ENCODE measurements around the gene MFSD1.

DNA sequence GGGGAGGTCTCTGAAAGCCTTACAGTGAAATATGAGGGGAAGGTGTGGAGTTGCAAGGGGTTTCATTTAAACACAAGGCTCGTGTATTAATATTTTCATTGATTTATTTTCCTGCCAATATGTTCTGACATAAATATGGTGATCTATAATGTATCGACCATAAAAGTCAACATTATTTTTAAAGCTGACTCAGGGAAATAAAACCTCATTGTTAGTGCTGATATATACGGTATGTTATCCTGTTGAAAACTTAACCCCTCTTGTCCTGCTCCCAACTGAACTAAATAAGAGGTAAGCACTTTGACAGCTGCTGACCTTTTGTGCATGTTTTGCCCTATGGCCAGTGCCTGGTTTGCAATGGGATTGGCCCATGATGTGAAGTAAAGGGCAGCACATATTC, 47.9 kb downstream of the MFSD1 start:
- TF ChIP-seq JUND (IDR thresholded peaks at IDR 0.05; ENCODE audit: low read length) = no peak
- TF ChIP-seq, protein P1, sequence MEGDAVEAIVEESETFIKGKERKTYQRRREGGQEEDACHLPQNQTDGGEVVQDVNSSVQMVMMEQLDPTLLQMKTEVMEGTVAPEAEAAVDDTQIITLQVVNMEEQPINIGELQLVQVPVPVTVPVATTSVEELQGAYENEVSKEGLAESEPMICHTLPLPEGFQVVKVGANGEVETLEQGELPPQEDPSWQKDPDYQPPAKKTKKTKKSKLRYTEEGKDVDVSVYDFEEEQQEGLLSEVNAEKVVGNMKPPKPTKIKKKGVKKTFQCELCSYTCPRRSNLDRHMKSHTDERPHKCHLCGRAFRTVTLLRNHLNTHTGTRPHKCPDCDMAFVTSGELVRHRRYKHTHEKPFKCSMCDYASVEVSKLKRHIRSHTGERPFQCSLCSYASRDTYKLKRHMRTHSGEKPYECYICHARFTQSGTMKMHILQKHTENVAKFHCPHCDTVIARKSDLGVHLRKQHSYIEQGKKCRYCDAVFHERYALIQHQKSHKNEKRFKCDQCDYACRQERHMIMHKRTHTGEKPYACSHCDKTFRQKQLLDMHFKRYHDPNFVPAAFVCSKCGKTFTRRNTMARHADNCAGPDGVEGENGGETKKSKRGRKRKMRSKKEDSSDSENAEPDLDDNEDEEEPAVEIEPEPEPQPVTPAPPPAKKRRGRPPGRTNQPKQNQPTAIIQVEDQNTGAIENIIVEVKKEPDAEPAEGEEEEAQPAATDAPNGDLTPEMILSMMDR (IDR thresholded peaks at IDR 0.05; ENCODE audit: control extremely low read depth in 1 of 3, insufficient read depth in 1 of 3, low read depth in 1 of 3, low read length in 3 of 3) = no peak
- no peak for TF ChIP-seq ZNF274 (IDR thresholded peaks at IDR 0.05; ENCODE audit: borderline replicate concordance, extremely low read depth, low read length)
- no peak for TF ChIP-seq CHD2 (IDR thresholded peaks at IDR 0.05; ENCODE audit: low read length)
- no peak for TF ChIP-seq EP300 (IDR thresholded peaks at IDR 0.05; ENCODE audit: borderline replicate concordance in 1 of 2, low read depth in 2 of 2, low read length in 2 of 2)
- TF ChIP-seq BCL11A (IDR thresholded peaks at IDR 0.05; ENCODE audit: low read depth in 2 of 2, low read length in 2 of 2) = no peak
- TF ChIP-seq CEBPB (IDR thresholded peaks at IDR 0.05; ENCODE audit: low read depth, low read length) = no peak
- TF ChIP-seq, protein P2, sequence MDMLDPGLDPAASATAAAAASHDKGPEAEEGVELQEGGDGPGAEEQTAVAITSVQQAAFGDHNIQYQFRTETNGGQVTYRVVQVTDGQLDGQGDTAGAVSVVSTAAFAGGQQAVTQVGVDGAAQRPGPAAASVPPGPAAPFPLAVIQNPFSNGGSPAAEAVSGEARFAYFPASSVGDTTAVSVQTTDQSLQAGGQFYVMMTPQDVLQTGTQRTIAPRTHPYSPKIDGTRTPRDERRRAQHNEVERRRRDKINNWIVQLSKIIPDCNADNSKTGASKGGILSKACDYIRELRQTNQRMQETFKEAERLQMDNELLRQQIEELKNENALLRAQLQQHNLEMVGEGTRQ (IDR thresholded peaks at IDR 0.05; ENCODE audit: low read length) = no peak
- TF ChIP-seq POLR2AphosphoS5 (IDR thresholded peaks at IDR 0.05; ENCODE audit: low read depth, low read length) = no peak
- no peak for TF ChIP-seq TCF12 (IDR thresholded peaks at IDR 0.05; ENCODE audit: low read depth, low read length)
- no peak for TF ChIP-seq POLR2A (IDR thresholded peaks at IDR 0.05; ENCODE audit: control extremely low read depth in 1 of 2, low read depth in 2 of 2, low read length in 2 of 2)
- TF ChIP-seq, protein P3, sequence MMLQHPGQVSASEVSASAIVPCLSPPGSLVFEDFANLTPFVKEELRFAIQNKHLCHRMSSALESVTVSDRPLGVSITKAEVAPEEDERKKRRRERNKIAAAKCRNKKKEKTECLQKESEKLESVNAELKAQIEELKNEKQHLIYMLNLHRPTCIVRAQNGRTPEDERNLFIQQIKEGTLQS (IDR thresholded peaks at IDR 0.05; ENCODE audit: insufficient read depth, low read depth, low read length) = no peak
- no peak for TF ChIP-seq GABPA (IDR thresholded peaks at IDR 0.05; ENCODE audit: borderline replicate concordance, insufficient read depth, low read length)

All from H1 (cell line).